Mucosa of descending colon (tissue), 3 donors: ENCODE data around the gene SURF1. TPM values are rescaled to one million over a fixed set of nuclear protein-coding genes. Genes with fewer than 3 reads are reported as not detected.
A peak's percentile ranks its signal among the peaks of the same experiment; 100 is the strongest.
"Not testable (repeated sequence)": the region's sequence is repeated elsewhere in the genome, so short reads cannot be mapped to it uniquely, and the experiment has no call there.

Experiments
- ATAC-seq: fragments of 200-7000 bp; cut with Tn5 transposase; one replicate; pipeline ENCODE4 v1.9.1; 2020; ENCODE audit warnings: mild to moderate bottlenecking, moderate library complexity
- DNase-seq, 3 donors: peaks; one replicate each; pipeline ENCODE4 v3.0.0-alpha.2; 2020
- H3K36me3 ChIP-seq: fragments of 200-600 bp; one replicate; pipeline ENCODE4 v1.8.0; 2021; ENCODE audit warnings: low read depth, mild to moderate bottlenecking
- H3K4me1 ChIP-seq: fragments of 200-600 bp; one replicate; pipeline ENCODE4 v1.8.0; 2021; ENCODE audit warnings: low read depth, mild to moderate bottlenecking
- H3K4me3 ChIP-seq: fragments of 200-600 bp; one replicate; pipeline ENCODE4 v1.8.0; 2021; ENCODE audit warnings: mild to moderate bottlenecking
- H3K9me3 ChIP-seq: fragments of 200-600 bp; one replicate; pipeline ENCODE4 v1.8.0; 2021; ENCODE audit warnings: mild to moderate bottlenecking
- CTCF ChIP-seq: fragments of 200-600 bp; IDR thresholded peaks from one replicate; pipeline ENCODE4 v1.8.0; 2022; ENCODE audit warnings: antibody characterized with exemption, mild to moderate bottlenecking
- intact Hi-C, 2 donors: fragments of 100-400 bp; cut with DNase I in 1 of 2; cut with micrococcal nuclease in 1 of 2; formaldehyde crosslinking; loops; one replicate each; pipeline versions ENCODE4 v1.11.0 to v1.11.1; 2022; cut with DNase I, micrococcal nuclease
- total RNA-seq, 3 donors: library from RNA; stranded (reverse); fragmentation: NEBNext Ultra II Directional in 2 of 3; extraction: Animal tissue kit (Norgen Biotek cat#: 25700) in 2 of 3; gene quantifications; one replicate each; pipeline versions ENCODE4 v1.2.1 to v1.2.4, GENCODE V29; 2021 to 2023
- donor health status: DM: no; HTN: no; CAD: no; lungs with moderate emphysema.
- donor health status: DM: no; HTN: no; CAD: no.
- donor health status: DM: no; HTN: yes; CAD: no.

SURF1 gene
- total RNA-seq, 3 donors from 2014 or later = 45.4 to 63.0 (median 52.2) TPM

- Histone ChIP-seq H3K9me3 (no peaks in the 10 kb centered on the region), H3K4me3 (no peak overlapping the region), H3K36me3 (no peaks in the 10 kb centered on the region), H3K4me1 (peaks cover 10% of the 10 kb centered on the region)
- ATAC-seq = no peak
- DNase-seq = peak in 2 of 3 donors; percentile 5 to 10
- intact Hi-C loops = no loop called here
- TF ChIP-seq CTCF = no peak
Observed at GRCh38 chr9:133339641-133340040, 16.6 kb downstream of the SURF1 start.

GRCh38 chr9:133335924-133336811 is 20.1 kb downstream of the SURF1 start, which contains the start of gene SURF6:
Gene SURF6, minus strand, starts transcription at chr9:133336188. Its CDS starts 56 bp downstream, at chr9:133336132.
- peaks cover 15% of the 10 kb centered on the region for H3K36me3 ChIP-seq
- intact Hi-C loops = no loop called here
- H3K9me3 ChIP-seq = no peaks in the 10 kb centered on the region
- TF ChIP-seq CTCF = no peak
- ATAC-seq (peak; percentile 94), DNase-seq (peak; percentile 94 to 96 (median 95))
- peaks cover 27% of the 10 kb centered on the region for H3K4me1 ChIP-seq
- H3K4me3 ChIP-seq = peak within 1 kb of the TSS; percentile 77

GRCh38 chr9:133334888-133335287 is 21.4 kb downstream of the SURF1 start:
- peaks cover 15% of the 10 kb centered on the region for H3K36me3 ChIP-seq
- DNase-seq = peak in 2 of 3 donors; percentile 12 to 23

GRCh38 chr9:133334161-133334560 is 22.1 kb downstream of the SURF1 start:
- intact Hi-C loops = no loop called here
- Histone ChIP-seq H3K4me3 (no peak overlapping the region), H3K9me3 (no peaks in the 10 kb centered on the region), H3K36me3 (peaks cover 15% of the 10 kb centered on the region), H3K4me1 (peaks cover 27% of the 10 kb centered on the region)
- peak; percentile 85 to 87 (median 86) for DNase-seq
- ATAC-seq = peak; percentile 83
- no peak for TF ChIP-seq CTCF

More at GRCh38 chr9:133334888-133335287, 21.4 kb downstream of the SURF1 start:
- ATAC-seq, H3K9me3 ChIP-seq, intact Hi-C loops: not testable (repeated sequence)
- Histone ChIP-seq H3K4me3 (peak overlapping the region; percentile 77), H3K4me1 (peaks cover 27% of the 10 kb centered on the region)

GRCh38 chr9:133333566-133333965 is 22.7 kb downstream of the SURF1 start:
- no peak for TF ChIP-seq CTCF
- no peaks in the 10 kb centered on the region for H3K9me3 ChIP-seq
- intact Hi-C loops = no loop called here
- no peak for DNase-seq
- no peak overlapping the region for H3K4me3 ChIP-seq
- ATAC-seq = no peak
- peaks cover 27% of the 10 kb centered on the region for H3K4me1 ChIP-seq
- peaks cover 15% of the 10 kb centered on the region for H3K36me3 ChIP-seq

GRCh38 chr9:133333011-133333410 is 23.3 kb downstream of the SURF1 start:
- no peak for TF ChIP-seq CTCF
- ATAC-seq = no peak
- no peak for DNase-seq
- intact Hi-C loops = no loop called here
- H3K4me3 ChIP-seq = no peak overlapping the region
- peaks cover 27% of the 10 kb centered on the region for H3K4me1 ChIP-seq
- no peaks in the 10 kb centered on the region for H3K9me3 ChIP-seq
- H3K36me3 ChIP-seq = peaks cover 15% of the 10 kb centered on the region
